ENCODE results near the gene MAML3.

MAML3 gene

DNA sequence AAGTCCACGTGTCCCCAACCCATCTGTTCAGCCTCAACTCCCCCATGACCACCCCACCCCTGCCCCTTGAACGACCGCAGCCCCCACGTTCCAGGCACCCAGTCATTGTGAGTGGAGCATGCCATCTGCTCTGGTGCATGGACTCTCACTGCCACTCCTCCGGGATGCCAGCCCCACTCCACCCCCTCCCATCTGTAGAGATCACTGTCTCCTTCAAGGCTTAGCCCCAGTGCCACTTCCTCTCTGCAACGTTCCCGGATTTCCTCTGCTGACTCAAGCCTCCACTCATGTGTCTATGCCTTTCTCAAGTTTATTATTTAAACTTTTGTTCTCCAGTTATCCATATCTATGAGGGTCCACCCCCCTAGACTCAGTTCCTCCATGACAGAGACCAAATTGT, 54.0 kb downstream of the MAML3 start:
- no peak for DNase-seq (ENCODE audit: low spot score)

DNA sequence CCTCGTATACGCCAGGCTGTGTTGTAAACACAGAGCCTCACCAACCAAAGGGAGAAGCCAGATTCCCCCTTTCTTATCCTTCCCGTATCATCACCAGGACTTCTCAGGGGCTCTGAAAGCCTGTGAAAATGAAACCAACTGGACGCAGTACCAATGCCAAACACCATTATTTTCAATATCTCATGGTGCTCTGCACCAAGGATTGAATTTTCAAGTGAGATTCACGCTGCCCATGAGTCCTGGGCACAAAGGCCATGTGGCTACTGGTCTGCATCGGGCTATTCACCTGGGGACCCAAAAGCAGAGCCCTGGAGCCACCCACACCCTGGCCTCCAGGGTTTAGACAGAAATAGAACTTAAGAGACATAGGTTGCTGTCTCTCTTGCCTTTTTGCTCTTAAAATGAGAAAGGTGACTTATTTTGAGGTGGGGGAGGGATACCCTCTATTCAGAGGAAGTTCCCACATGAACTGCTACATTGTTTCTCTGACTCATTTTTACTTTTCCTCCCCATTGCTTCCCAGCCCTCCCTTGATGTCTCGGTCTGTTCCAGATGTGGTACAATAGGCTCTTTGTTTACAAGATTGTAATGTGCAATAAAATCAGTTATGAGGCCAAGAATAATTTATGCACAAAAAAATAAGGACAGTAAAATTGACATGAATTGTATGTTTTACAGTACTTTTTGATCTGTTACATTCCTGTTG, 55.4 kb downstream of the MAML3 start:
- no peak for DNase-seq (ENCODE audit: low spot score)

DNA sequence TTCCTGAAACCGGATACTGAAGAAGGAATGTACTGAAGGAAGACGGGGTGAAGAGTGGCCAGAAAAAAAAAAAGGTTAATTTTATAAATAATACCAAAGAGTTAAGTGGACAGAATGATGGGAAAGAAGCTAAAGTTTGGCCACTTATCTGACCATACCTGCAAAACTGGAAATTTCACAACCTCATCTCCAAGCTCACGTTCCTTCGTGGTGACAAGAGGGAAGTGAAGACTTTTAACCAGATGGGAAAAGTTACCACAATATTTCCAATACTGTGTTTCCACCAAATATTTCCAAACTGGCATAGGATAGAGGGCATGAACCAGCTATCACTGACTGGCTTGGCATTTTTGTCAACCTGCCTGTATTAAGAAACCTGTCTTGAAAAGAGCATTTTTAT, 56.4 kb downstream of the MAML3 start:
- DNase-seq (ENCODE audit: low spot score), result no peak

DNA sequence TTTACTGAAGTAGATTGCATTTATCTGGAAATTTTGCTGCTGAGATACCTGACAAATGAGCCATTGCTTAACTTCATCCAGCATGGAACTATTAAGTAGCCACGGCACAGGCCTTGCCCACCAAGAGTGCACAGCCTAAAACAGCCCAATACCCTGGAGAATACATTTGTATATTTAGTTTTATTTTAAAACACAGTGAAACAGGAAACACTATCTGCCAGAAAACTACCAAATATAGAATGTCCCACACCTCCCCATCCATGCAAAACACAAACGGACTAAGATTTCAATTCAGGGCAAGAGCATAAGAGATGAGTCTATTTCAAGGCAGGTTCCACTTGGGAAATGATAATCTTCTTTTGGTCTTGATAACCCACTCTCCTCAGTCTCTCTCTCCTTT, 57.1 kb downstream of the MAML3 start:
- no peak for DNase-seq (ENCODE audit: low spot score)

DNA sequence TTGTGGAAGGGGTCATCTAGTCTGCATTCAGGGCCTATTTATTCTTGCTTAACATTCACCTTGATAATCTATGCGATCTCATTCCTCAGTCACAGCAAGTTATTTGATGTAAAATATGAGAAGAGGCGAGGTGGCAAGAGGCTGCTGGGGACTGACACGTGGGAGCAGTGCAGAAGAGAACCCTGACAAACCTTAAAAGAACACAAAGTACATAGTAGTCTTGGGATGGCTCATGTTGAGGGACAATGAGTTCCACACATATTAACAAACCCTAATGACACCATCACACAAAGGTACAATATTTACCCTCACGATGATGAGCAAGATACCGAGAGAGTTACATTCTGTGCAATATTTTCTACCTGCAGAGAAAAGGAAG, 57.5 kb downstream of the MAML3 start:
- no peak for DNase-seq (ENCODE audit: low spot score)

DNA sequence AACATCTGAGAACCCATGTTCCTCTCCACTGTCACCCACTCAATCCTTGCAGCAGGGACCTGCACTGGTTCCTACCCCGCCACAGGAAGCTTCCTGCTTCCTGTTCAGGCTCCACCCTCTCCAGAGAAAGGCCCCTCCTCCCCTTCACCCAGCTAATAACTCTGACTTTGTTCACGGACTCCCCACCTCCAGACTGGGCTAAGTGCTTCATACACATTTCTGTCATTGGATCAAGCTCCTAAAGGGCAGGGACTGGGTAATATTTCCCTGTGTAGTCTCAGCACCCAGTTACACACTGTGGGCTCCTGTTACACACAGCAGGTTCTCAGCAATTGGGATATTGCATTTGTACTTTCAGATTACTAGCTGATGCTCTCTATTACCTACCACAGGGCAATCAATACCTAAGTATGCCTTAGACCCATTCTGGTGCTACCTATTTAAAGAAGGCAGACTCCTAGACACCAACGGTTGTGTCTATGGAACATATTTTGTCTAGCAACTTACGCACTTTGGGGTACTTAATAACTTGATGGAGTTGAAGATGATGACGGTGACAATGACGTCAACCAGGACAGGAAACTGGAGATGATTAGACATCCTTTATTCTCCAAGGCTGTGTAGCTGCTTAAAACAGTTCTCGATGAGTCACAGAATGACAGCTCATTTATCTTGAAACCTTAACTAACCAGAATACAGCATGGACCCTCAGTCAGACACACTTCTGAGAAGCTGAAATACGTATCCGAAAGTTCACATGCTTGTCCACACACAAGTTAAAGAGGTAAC, 58.1 kb downstream of the MAML3 start:
- DNase-seq (ENCODE audit: low spot score), result peak; percentile 88

DNA sequence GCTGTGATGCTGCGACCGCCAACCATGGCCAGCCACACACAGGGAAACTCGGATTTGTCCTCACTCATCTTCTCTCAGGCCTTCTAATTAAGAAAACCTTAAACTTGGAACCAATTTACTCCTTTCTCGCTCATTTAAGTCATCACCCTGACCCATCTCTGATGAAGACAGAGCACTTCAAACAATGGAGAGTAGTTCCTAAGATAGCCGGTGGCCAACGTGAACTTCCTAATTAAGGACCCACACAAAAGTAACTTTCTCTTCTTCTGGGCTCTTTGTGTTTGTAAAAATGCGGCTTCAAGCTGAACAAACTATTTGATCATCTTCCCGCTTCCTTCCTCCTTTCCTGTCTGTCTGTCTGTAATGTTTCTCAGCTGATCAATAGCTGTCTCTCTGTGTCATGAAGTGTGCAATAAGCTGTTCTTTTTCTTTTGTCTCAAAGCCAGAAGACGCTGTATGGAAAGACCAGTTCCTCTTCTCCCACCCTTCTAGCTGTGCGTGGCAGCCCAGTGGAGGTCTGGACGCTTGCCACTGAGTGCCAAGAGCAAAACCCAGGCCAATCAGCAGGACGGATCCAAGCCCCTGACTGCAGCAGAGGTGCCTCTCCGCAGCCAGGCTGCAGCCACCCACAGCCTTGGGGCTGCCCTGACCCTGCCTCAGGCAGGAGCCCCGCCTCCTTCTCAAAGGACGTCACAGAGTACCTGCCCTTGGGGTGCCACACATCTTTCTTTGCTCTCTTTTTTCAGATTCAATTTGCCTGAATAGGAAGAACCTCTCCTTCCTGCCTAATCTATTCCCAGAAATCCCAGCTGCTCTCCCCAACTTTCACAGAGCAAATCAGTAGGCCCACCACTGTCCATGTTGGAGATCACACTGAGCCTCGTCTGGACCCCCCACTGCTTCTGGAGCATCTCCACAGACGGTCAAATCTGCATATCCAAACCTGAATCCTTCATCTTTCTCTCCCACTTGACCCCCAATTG, 59.3 kb downstream of the MAML3 start:
- DNase-seq (ENCODE audit: low spot score), result no peak

DNA sequence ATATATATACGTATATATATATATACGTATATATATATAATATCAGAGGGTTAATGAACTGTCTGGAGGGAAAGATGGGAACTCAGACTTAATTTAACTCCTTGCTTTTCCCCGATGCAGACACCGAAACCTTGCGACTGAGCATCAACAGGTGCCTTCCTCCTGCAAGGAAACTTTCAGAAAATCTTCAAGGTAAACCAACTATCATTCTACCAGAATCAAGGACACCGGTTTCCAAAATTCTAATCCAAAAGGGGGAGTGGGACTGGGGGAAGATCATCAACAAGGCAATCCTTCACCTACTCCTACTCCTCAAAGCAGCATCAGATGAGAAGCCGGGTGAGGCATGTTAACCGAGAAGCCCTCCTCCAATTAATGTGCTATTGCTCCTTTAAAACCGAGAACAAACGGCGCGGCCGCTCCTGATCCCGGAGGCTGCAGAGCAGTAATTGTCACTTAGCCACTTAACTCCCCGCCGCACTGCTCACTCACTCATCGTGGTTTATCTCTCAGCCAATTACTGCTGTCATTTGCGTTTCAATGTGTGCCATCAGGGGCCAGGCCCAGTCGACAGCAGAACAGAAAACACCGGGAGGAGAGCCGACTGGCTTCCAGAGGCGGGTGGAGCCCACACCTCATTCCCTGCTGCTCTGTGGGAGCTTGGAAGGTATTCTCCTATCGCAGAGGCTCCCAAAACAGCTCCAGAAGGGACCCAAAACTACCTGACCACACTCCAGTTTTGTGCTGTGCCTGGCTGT, 61.7 kb downstream of the MAML3 start:
- no peak for DNase-seq (ENCODE audit: low spot score)

DNA sequence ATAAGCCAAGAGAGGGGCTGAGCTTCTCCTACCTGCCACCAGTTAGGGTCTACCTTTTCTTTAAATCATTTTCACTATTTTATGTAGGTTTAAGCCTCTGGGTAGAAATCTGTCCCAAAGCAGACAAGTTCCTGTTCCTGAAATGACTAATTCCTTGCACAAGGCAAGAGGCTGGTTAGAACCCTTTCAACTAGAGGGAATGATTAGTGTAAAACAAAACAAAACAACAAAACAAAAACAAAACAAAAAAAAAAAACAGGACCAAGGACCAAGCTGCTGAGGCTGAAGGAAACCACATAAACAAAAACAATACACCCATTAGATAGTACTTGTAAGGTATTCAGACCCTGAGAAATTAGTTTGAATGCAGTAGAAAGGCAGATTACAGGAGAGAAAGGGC, 62.7 kb downstream of the MAML3 start:
- no peak for DNase-seq (ENCODE audit: low spot score)

DNA sequence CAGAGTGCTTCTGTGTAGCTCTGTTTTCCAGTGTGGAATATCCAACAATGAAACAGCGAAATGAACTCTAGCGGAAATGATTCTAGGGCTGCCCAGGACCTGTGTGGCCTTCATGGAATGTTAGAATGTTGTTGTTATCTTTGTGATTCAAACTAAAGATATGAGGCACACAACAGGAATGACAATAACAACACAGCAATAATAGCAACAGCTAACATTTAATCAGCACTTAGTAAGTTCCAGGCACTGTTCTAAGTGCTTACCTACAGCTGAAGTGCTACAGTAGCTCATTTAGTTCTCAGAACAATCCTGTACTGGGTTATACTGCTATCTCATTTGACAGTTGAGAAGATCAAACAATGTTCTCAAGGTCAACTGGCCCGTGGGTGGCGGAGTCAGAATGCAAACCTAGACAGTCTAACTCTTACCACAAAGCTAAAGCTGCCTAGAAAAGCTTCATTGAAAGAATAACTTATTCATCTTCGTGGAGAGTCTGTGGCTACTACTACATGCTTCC, 63.7 kb downstream of the MAML3 start:
- DNase-seq (ENCODE audit: low spot score), result no peak

DNA sequence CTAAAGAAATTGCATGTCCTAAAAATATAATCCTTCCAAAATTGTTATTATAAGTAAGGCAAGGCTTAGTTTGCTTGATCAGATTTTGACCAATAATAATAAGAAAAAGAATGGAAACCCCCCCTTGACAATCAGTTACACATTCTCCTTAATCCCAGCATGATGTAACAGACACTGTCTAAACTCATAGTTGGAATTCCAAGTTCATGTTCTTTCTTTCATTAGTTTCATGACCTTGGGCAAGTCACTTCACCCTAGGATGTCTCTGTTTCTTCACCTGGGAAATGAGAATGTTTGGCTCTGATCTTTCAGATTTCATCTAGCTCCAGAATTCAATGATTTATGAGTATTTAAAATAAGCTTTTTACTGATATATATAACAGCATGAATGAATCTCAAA, 64.8 kb downstream of the MAML3 start:
- DNase-seq (ENCODE audit: low spot score), result no peak

DNA sequence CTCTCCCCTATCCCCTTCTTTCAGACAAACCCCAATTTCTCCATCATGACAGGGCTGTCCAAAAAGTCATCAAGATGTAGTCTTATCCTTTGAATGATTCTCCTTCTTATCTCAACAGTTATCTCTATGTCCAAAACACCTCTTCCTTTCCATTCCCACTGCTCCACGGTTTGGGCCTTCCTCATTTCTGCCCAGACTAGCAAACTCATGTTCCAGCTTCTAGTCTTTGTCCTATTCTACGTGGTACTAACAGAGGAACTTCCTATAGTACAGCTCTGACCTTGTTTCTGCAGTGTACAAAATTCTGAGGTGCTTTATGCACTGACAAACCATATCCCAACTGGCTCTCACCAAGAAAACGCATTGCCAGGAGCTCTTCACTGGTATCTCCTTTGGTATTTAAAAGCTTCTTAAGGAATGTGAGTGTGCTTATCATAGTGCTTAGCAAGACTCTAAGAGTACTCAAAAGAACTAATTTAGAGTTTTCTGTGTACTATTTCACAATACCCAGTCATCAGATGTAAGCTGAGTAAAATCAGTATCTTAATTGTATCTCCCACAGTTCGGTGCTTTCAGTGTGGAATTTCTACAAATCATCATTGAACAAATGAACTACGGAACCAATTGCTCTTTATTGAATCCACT, 65.5 kb downstream of the MAML3 start:
- DNase-seq (ENCODE audit: low spot score), result no peak

DNA sequence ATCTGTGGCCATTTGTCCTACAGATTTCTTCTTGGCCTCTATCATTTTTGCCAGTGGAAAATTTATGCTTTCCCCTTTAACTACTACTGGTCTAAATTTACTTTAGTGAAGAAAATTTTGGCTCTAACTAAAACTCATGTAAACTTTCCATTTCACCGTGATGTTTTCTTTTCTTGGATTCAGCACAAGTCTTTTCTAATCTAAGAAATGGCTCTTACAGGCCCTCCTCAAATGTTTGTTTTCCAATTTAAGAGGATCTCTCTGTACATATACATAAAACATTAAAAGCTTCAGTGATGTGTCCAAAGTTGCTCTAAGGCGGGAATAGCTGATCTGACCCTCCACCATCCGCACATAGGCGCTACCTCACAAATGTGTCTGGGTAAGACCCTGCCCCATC, 68.1 kb downstream of the MAML3 start:
- no peak for DNase-seq (ENCODE audit: low spot score)

DNA sequence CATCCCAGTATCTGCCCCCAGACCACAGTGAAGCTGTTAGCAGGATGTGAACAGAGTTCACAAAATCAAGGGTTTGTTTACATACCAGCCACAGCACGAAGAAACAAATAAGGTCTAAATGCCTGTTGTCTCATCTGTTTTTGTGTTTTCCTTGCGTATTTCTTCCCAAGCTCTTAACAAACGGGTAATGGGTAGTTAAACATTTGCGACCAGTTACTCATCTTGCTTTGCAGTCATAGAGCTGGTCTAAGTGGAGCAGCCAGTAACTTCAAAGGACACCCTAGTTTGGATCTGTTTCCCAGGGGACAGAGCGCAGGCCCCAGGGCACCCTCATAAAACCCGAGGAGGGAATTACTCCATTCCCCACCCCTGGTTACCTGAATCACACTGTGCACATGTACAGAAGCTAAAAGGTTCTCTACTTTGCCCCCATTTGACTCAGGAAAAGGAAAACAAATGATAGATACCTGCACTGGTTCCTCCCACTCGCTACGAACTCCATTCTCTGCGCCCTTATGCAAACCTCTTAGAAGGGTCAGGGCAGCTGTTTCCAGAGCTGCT, 68.8 kb downstream of the MAML3 start:
- DNase-seq (ENCODE audit: low spot score), result no peak

DNA sequence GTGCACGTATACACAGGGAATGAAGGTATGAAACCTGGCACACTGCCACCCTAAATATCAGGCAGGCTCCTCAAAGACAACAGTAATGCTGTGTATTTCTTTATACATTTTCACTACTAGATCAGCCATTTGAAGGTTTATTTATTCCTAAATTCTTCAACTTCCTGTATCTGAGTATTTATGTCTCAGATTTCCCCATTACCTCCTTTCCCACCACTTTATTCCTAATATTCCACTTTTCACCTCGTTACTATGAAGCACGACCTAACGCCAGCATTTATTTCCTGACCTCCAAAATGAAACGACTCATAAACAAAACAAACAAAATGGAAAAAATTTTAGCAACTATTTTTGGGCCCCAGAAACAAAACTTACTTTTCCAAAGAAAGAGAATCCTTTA, 69.6 kb downstream of the MAML3 start:
- DNase-seq (ENCODE audit: low spot score), result no peak

DNA sequence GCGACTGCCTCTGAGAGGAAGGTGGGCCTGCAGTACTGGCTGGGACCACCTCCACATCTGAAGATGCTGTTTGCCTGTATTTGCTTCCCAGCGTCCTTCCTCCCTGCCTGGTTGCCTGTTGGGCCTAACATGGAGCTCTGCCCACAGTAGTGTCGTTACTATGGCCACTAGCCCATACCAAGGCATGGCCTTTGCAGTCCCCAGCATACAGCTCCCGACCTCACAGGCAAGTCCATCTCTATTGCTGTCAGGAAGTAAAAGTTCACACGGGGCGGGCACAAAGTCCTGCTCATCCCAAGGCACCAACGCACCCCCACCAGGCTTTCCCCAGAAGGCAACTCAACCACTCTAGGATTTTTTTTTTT, 71.6 kb downstream of the MAML3 start:
- no peak for DNase-seq (ENCODE audit: low spot score)

DNA sequence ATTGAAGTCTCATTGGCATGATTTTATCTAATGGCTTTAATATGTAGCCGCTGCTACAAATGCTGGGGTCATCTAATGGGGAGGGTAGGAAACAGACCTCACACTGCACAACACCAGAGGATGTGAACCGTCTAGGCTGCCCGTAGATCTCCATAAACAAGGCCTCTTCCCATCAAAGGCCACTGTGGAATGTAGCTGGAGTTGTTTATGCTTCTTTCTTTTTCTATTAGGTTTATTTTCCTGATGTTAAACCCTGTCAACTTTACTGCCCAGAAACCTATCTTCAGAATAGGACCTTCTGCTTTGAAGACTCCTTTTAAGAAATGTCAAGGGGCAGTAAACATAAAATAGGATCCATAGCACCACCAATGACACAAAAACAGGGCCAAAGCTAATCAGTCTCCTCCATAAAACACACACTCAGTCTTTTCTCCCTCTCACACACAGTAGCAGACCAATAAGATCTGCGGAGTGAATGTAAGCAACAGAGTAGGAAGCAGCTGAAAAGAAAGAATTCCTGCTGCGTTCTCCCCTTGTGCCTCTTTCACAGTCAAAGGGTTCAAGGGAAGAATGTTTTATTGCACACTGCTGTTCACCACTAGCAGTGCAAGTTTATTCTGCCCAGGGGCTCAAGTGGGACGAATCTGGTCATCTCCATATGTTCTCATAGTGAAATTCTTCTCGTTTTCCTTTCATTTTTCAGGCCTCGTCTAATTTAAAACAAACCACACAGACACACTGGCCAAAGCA, 72.2 kb downstream of the MAML3 start:
- DNase-seq (ENCODE audit: low spot score), result no peak

DNA sequence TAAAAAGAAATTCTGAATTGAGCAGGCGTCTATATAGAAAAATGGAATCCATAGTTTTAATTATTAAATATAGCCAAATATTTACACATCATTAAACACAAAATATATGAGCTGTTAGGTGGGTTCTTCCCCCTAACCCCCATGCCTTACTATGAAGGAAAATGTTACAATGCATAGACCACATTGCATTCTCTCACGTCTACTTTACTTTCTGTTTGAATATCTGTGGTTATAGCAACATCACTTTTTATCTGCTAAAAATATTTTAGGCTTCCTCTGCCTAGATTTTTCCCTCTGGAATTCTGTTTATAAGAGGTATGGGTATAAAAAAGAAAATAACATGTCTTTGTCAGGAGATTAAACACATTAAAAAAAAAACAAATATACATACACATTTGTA, 73.1 kb downstream of the MAML3 start:
- no peak for DNase-seq (ENCODE audit: low spot score)

DNA sequence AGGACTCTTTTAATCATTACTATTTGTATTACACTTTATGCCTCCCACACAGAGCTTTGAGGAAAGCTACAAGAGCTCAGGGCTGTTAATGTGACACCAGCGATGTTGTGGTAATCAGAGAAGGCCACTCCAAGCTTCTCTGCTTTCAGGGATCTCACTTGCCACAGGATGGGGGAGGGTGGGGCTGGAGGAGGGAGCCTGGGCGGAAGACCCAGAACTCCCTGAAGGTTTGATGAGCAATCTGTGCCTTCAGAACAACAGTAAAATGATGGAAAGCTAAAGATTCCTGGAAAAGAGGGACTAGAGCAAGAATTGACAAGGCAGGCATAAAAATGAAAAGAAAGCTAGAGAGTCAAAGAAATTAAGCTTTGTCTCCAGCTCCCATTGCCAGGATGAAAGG, 75.6 kb downstream of the MAML3 start:
- DNase-seq (ENCODE audit: low spot score), result no peak

DNA sequence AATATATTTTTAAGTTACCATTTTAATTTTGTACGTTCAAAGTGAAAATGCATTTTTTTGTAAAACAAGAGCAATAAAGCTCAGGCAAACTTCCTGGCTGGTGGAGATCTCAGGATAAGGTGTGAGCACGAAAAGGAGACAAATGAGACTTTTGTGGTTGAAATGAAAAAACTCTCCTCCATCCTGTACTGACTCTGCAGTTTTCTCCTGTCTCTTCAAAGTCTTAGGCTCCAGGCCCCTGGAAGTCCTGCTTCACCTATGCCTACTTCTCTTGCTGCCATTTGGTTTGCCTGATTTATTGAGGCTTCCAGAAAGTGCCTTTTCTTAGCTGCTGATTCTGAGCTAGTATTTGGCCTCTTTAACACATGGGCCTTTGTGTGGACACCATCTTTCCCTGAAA, 77.7 kb downstream of the MAML3 start:
- no peak for DNase-seq (ENCODE audit: low spot score)
